HepG2 (cell line): Measurements from ENCODE around the gene MTIF2. TPM values are rescaled to one million over a fixed set of nuclear protein-coding genes. Genes with fewer than 3 reads are reported as not detected.
A peak's percentile ranks its signal among the peaks of the same experiment; 100 is the strongest.

Experiments used
- AGO1 ChIP-seq: fragments of 200-400 bp; formaldehyde crosslinking; IDR thresholded peaks from 2 replicates; pipeline ENCODE4 v1.6.1; 2017; ENCODE audit warnings: mild to moderate bottlenecking, low read depth, low read length, moderate library complexity; ENCODE audit not compliant: poor library complexity, severe bottlenecking
- ARNT ChIP-seq: fragments of 450-650 bp; IDR thresholded peaks from 2 replicates; pipeline ENCODE4 v1.6.1; 2017
- CREB1 ChIP-seq, 2 experiments: fragments of 450-650 bp in 1 of 2; IDR thresholded peaks; 2 replicates each; pipeline ENCODE4 v1.6.1; 2016 to 2017; ENCODE audit warnings: control low read depth in 1 of 2, mild to moderate bottlenecking in 1 of 2, missing compliant biosample characterization in 1 of 2, missing genetic modification characterization in 1 of 2
- IKZF4 ChIP-seq: sonication (generic); formaldehyde crosslinking; IDR thresholded peaks from 2 replicates; pipeline ENCODE4 v1.5.1; 2020; ENCODE audit warnings: borderline replicate concordance, mild to moderate bottlenecking, low read depth, missing genetic modification reagents; ENCODE audit errors: not compliant biosample characterization
- MIER3 ChIP-seq: IDR thresholded peaks from 2 replicates; pipeline ENCODE4 v1.6.1; 2016; ENCODE audit warnings: missing compliant biosample characterization, borderline replicate concordance
- NR2F1 ChIP-seq, 2 experiments: fragments of 450-650 bp in 1 of 2; formaldehyde crosslinking in 1 of 2; IDR thresholded peaks; 2 replicates each; pipeline versions ENCODE4 v1.5.0 to v1.6.1; 2016 to 2020; ENCODE audit warnings: mild to moderate bottlenecking in 1 of 2, missing compliant biosample characterization in 1 of 2, missing genetic modification reagents in 1 of 2, moderate library complexity in 1 of 2
- RAD21 ChIP-seq: fragments of 450-650 bp; formaldehyde crosslinking; IDR thresholded peaks from 2 replicates; pipeline ENCODE4 v1.5.0; 2020; ENCODE audit warnings: mild to moderate bottlenecking
- REPIN1 ChIP-seq: sonication (generic); formaldehyde crosslinking; IDR thresholded peaks from 2 replicates; pipeline ENCODE4 v1.8.0; 2022; ENCODE audit warnings: missing genetic modification reagents, low read depth, mild to moderate bottlenecking, borderline replicate concordance
- SIN3B ChIP-seq: fragments of 150-350 bp; IDR thresholded peaks from 2 replicates; pipeline ENCODE4 v1.6.1; 2014; ENCODE audit warnings: low read length
- SMAD9 ChIP-seq: sonication (generic); formaldehyde crosslinking; IDR thresholded peaks from 2 replicates; pipeline ENCODE4 v1.5.1; 2020; ENCODE audit warnings: mild to moderate bottlenecking, missing genetic modification reagents
- SMARCC2 ChIP-seq: fragments of 450-650 bp; IDR thresholded peaks from 2 replicates; pipeline ENCODE4 v1.6.1; 2017; ENCODE audit warnings: antibody characterized with exemption, mild to moderate bottlenecking
- ZIK1 ChIP-seq: sonication (generic); formaldehyde crosslinking; IDR thresholded peaks from 2 replicates; pipeline ENCODE4 v1.5.0; 2020; ENCODE audit warnings: mild to moderate bottlenecking, low read depth, missing genetic modification reagents, borderline replicate concordance
- ZNF136 ChIP-seq: sonication (generic); formaldehyde crosslinking; IDR thresholded peaks from 2 replicates; pipeline ENCODE4 v1.8.1; 2022; ENCODE audit warnings: low read depth, mild to moderate bottlenecking, moderate library complexity, missing genetic modification reagents
- ZNF256 ChIP-seq: sonication (generic); formaldehyde crosslinking; conservative IDR thresholded peaks from 2 replicates; pipeline ENCODE4 v1.4.0; 2020; ENCODE audit warnings: missing genetic modification reagents
- ZNF292 ChIP-seq: sonication (generic); formaldehyde crosslinking; IDR thresholded peaks from 2 replicates; pipeline ENCODE4 v1.8.1; 2022; ENCODE audit warnings: mild to moderate bottlenecking, low read depth, missing genetic modification reagents, borderline replicate concordance
- ZNF547 ChIP-seq: sonication (generic); formaldehyde crosslinking; IDR thresholded peaks from 2 replicates; pipeline ENCODE4 v1.5.1; 2020; ENCODE audit warnings: mild to moderate bottlenecking, missing genetic modification reagents
- ZNF737 ChIP-seq: sonication (generic); formaldehyde crosslinking; IDR thresholded peaks from 2 replicates; pipeline ENCODE4 v1.5.0; 2020; ENCODE audit warnings: missing genetic modification reagents, mild to moderate bottlenecking, borderline replicate concordance
- ZNF790 ChIP-seq: sonication (generic); formaldehyde crosslinking; IDR thresholded peaks from 2 replicates; pipeline ENCODE4 v1.8.0; 2022; ENCODE audit warnings: missing genetic modification reagents, mild to moderate bottlenecking, borderline replicate concordance
- polyA plus RNA-seq, 8 experiments: library from polyadenylated mRNA; depleted of rRNA in 3 of 8; stranded (reverse) in 7 of 8; unstranded in 1 of 8; fragments of >200 nt; fragmentation: Illumina TruSeq in 4 of 8; extraction: Trizol in 4 of 8; gene quantifications; 2 replicates each; pipeline versions ENCODE4 v1.2.1 to v1.2.3, GENCODE V29; 2011 to 2016; ENCODE audit warnings: low read depth in 4 of 8, missing spikeins in 1 of 8, mixed read lengths in 1 of 8; ENCODE audit not compliant: insufficient read depth in 1 of 8
- total RNA-seq, 5 experiments: library from RNA; depleted of rRNA; stranded (reverse); fragments of >200 nt; fragmentation: Illumina TruSeq; extraction: Trizol; gene quantifications; 2 replicates each; pipeline ENCODE4 v1.2.3, GENCODE V29; 2016; ENCODE audit warnings: low read depth in 1 of 5
- TF ChIP-seq, protein P1 (sequence below): sonication (generic); formaldehyde crosslinking; conservative IDR thresholded peaks from 2 replicates; pipeline ENCODE4 v1.8.0; 2022; ENCODE audit warnings: missing genetic modification reagents
- TF ChIP-seq, protein P2 (sequence below): sonication (generic); formaldehyde crosslinking; IDR thresholded peaks from 2 replicates; pipeline ENCODE4 v1.4.0; 2020; ENCODE audit warnings: mild to moderate bottlenecking, missing genetic modification reagents
- TF ChIP-seq, protein P3 (sequence below): sonication (generic); formaldehyde crosslinking; IDR thresholded peaks from 2 replicates; pipeline ENCODE4 v1.4.0; 2020; ENCODE audit warnings: mild to moderate bottlenecking, low read depth, missing genetic modification reagents

The MTIF2 gene
- total and polyA plus RNA-seq, 2 of the 13 experiments (the other 11 are each of a cell fraction or from before 2014, with no cell fraction given): 32.1 to 92.1 TPM

DNA sequence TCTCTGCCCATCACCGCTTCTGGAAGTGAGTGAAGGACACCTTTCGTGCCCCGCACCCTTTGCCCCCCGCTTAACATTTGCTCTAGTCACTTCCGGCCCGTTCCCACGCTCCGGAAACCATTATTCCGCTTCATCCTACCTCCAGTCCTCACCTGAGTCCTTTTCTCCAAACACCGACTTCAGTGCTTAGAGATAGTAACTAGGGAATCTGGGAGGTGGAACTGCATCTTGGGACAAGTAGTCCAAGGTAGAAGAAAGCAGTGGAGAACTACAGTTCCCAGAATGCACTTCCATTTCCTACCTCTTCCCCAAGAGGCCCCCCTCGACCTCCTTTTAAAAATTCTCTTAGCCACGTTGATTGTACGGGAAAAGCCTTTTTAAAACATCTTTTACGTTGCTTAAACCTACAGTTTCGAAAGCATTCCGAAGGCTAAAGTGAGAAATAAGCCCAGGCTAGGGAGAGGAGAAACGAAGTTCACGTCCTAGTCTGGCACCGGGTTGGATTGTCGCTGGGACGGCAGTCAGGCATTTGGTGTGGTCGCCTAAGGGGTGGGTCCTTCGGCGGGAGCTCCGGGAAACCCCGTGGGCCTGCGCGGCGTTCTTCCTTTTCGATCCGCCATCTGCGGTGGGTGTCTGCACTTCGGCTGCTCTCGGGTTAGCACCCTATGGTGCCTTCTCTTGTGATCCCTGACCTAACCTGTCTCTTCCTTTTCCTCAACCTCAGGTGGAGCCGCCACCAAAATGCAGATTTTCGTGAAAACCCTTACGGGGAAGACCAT lies 36.8 kb downstream of the MTIF2 start, which contains the start of the genes CLHC1 and RPS27A (continued):
- TF ChIP-seq ZNF136 (CRISPR knock-in tag) (peak; percentile 58; the same call in 1 of the 2 replicates), MIER3 (CRISPR knock-in tag) (peak; percentile 25; the same call in 1 of the 2 replicates), IKZF4 (CRISPR knock-in tag) (no peak), ARNT (no peak), ZNF256 (CRISPR knock-in tag) (peak; percentile 87; the same call in 1 of the 2 replicates), NR2F1 (CRISPR knock-in tag; IDR thresholded peaks at IDR 0.05) (0 out of 4 replicates have a peak, but pooled peaks of 1 of the 2 experiments have one; percentile 13), ZNF790 (CRISPR knock-in tag) (0 out of 2 replicates have a peak, but pooled peaks have one; percentile 65), REPIN1 (peak; percentile 71), RAD21 (peak; percentile 50), ZIK1 (CRISPR knock-in tag) (peak; percentile 47; the same call in 1 of the 2 replicates), SIN3B (peak; percentile 64), SMARCC2 (no peak), ZNF737 (peak; percentile 30; the same call in 1 of the 2 replicates), AGO1 (no peak), CREB1 (IDR thresholded peaks at IDR 0.05) (no peak), CREB1 (CRISPR knock-in tag; IDR thresholded peaks at IDR 0.05) (peak; percentile 88), SMAD9 (CRISPR knock-in tag) (peak; percentile 83; the same call in 1 of the 2 replicates), ZNF292 (CRISPR knock-in tag) (no peak), ZNF547 (CRISPR knock-in tag) (peak; percentile 61; the same call in 1 of the 2 replicates)
- TF ChIP-seq, protein P1, sequence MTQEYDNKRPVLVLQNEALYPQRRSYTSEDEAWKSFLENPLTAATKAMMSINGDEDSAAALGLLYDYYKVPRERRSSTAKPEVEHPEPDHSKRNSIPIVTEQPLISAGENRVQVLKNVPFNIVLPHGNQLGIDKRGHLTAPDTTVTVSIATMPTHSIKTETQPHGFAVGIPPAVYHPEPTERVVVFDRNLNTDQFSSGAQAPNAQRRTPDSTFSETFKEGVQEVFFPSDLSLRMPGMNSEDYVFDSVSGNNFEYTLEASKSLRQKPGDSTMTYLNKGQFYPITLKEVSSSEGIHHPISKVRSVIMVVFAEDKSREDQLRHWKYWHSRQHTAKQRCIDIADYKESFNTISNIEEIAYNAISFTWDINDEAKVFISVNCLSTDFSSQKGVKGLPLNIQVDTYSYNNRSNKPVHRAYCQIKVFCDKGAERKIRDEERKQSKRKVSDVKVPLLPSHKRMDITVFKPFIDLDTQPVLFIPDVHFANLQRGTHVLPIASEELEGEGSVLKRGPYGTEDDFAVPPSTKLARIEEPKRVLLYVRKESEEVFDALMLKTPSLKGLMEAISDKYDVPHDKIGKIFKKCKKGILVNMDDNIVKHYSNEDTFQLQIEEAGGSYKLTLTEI (CRISPR knock-in tag): no peak
- TF ChIP-seq, protein P2, sequence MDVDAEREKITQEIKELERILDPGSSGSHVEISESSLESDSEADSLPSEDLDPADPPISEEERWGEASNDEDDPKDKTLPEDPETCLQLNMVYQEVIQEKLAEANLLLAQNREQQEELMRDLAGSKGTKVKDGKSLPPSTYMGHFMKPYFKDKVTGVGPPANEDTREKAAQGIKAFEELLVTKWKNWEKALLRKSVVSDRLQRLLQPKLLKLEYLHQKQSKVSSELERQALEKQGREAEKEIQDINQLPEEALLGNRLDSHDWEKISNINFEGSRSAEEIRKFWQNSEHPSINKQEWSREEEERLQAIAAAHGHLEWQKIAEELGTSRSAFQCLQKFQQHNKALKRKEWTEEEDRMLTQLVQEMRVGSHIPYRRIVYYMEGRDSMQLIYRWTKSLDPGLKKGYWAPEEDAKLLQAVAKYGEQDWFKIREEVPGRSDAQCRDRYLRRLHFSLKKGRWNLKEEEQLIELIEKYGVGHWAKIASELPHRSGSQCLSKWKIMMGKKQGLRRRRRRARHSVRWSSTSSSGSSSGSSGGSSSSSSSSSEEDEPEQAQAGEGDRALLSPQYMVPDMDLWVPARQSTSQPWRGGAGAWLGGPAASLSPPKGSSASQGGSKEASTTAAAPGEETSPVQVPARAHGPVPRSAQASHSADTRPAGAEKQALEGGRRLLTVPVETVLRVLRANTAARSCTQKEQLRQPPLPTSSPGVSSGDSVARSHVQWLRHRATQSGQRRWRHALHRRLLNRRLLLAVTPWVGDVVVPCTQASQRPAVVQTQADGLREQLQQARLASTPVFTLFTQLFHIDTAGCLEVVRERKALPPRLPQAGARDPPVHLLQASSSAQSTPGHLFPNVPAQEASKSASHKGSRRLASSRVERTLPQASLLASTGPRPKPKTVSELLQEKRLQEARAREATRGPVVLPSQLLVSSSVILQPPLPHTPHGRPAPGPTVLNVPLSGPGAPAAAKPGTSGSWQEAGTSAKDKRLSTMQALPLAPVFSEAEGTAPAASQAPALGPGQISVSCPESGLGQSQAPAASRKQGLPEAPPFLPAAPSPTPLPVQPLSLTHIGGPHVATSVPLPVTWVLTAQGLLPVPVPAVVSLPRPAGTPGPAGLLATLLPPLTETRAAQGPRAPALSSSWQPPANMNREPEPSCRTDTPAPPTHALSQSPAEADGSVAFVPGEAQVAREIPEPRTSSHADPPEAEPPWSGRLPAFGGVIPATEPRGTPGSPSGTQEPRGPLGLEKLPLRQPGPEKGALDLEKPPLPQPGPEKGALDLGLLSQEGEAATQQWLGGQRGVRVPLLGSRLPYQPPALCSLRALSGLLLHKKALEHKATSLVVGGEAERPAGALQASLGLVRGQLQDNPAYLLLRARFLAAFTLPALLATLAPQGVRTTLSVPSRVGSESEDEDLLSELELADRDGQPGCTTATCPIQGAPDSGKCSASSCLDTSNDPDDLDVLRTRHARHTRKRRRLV (CRISPR knock-in tag): peak; percentile 35
- TF ChIP-seq, protein P3, sequence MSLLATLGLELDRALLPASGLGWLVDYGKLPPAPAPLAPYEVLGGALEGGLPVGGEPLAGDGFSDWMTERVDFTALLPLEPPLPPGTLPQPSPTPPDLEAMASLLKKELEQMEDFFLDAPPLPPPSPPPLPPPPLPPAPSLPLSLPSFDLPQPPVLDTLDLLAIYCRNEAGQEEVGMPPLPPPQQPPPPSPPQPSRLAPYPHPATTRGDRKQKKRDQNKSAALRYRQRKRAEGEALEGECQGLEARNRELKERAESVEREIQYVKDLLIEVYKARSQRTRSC (CRISPR knock-in tag): no peak
